Right forelimb (tissue), 1 donor: ENCODE measurements around the gene EED.
"Not testable (repeated sequence)": the region's sequence is repeated elsewhere in the genome, so short reads cannot be mapped to it uniquely, and the experiment has no call there.

Experiments used
- DNase-seq: peaks from one replicate; pipeline ENCODE4 v3.0.0-alpha.2; 2018

EED gene

DNA sequence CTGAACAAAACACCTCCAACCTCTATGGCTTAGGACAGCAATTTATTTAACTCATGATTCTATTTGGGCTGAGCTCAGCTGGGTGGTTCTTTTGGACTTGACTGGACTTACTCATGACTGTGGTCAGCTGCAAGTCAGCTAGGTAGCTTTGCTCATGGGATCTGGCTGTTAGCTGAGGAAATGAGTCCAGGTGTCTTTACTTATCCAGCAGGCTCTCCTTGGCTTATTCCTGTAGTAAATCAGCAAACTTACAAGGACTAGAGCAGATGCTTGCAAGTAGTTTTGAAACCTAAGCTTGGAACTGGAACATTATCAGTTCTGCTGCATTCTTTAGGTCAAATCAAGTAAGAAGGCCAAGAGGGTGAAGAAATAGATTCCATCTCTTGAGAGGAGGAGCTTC lies 49.5 kb downstream of the EED start:
- DNase-seq: no peak

GRCh38 chr11:86301742-86302091 lies 57.2 kb downstream of the EED start:
- no peak for DNase-seq

DNA sequence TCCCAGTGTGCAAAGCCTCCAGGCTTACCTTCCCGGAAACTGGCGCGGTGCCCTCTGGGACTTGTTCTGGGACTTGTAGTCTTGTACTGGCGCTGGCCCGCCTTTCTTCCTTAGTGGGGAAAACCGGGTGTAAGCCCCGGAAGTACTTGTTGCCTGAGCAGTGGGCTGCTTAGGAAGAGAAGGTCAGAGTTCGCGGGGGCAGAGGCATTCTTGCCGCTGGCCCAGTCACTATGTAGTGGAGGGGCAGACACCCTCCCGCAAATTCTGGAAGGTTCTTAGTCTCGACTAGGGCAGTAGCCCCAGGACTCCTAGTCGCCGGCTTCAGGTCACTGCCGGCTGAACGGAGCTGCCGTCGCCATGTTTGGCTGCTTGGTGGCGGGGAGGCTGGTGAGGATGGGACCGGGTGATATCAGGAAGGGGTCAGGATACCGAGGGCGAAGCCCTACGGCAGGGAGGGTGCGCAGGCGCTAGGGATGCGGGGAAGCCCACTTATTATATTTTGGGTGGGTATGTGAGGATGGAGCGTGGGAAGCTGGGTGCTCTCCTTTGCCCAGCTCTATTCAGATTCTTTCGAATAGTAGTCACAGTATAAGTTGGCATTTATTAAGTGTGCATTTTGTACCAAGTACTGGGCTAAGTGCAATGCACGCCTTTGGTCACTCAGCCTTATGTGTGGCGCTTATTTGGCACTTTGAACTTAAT lies 57.7 kb downstream of the EED start, which contains the start of gene HIKESHI:
Gene HIKESHI (plus strand): TSS at position 149 of the 702 bp plus-strand sequence. CDS start 209 bp downstream, at position 358.
- DNase-seq: peak; percentile 98

GRCh38 chr11:86303257-86303656 lies 58.7 kb downstream of the EED start:
- DNase-seq: no peak

DNA sequence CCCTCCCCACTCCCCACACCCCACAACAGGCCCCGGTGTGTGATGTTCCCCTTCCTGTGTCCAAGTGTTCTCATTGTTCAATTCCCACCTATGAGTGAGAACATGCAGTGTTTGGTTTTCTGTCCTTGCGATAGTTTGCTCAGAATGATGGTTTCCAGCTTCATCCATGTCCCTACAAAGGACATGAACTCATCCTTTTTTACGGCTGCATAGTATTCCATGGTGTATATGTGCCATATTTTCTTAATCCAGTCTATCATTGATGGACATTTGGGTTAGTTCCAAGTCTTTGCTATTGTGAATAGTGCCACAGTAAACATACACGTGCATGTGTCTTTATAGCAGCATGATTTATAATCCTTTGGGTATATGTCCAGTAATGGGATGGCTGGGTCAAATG lies 64.2 kb downstream of the EED start:
- not testable (repeated sequence) for DNase-seq

DNA sequence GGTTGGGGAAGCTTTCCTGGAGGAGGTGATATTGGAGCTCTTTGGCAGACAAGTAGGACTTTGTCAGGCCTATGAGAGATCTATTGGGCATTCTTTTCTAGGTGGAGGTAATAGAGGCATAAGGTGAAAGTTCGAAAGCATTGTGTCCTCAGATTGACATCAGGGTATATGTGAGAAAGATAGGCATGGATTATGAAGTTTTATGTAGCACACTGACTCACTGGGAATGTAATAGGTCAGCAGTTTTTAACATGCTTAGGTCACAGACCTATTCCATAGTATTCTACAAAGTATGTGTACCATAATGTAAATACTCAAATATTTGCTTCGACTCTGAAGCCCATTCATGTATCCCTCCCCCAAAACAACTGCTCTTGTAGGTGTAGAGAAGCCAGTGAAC lies 69.2 kb downstream of the EED start:
- DNase-seq: no peak

DNA sequence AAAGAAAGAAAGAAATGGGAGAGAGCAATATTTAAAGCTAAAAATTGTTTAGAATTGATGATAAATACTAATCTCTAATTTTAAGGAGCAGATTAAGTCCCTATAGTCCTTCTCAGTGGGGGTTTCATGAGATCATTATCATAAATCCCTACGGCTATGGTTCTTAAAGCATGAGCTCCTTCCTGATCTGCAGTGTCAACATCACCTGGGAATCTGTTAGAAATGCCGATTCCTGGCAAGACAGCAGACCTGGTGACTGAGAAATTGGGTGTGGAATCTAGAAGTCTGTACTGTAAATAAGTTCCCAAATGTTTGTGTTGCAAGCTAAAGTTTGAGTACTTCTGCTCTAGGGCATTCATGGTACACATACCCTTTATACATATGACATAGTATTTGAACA lies 70.1 kb downstream of the EED start:
- no peak for DNase-seq
